Smooth muscle cell (in vitro differentiated cells): Measurements from ENCODE around the gene LRIG1. TPM values are rescaled to one million over a fixed set of nuclear protein-coding genes. Genes with fewer than 3 reads are reported as not detected.
A peak's percentile ranks its signal among the peaks of the same experiment; 100 is the strongest.

Source experiments
- DNase-seq: peaks from one replicate; lab custom pipeline; 2025; ENCODE audit not compliant: unreplicated experiment; lab: John Stamatoyannopoulos, UW
- H2AFZ ChIP-seq: fragments of 200-600 bp; sonication (generic); 2 replicates; pipeline ENCODE4 v1.6.0; 2016; ENCODE audit warnings: antibody characterized with exemption, low read depth, mild to moderate bottlenecking
- H3F3A ChIP-seq: fragments of 200-600 bp; sonication (generic); 2 replicates; pipeline ENCODE4 v1.6.0; 2017; ENCODE audit warnings: antibody characterized with exemption, low read depth
- H3K27ac ChIP-seq: fragments of 200-600 bp; sonication (generic); 2 replicates; pipeline ENCODE4 v1.5.1; 2016; ENCODE audit warnings: low read depth, mild to moderate bottlenecking
- H3K27me3 ChIP-seq: fragments of 200-600 bp; sonication (generic); 2 replicates; pipeline ENCODE4 v1.6.1; 2016; ENCODE audit warnings: low read depth, mild to moderate bottlenecking
- H3K36me3 ChIP-seq: fragments of 200-600 bp; sonication (generic); 2 replicates; pipeline ENCODE4 v1.5.1; 2016; ENCODE audit warnings: low read depth
- H3K4me1 ChIP-seq: fragments of 200-600 bp; sonication (generic); 2 replicates; pipeline ENCODE4 v1.5.1; 2016; ENCODE audit warnings: low read depth
- H3K4me2 ChIP-seq: fragments of 200-600 bp; sonication (generic); 2 replicates; pipeline ENCODE4 v1.6.0; 2016; ENCODE audit warnings: mild to moderate bottlenecking
- H3K4me3 ChIP-seq: fragments of 200-600 bp; sonication (generic); 2 replicates; pipeline ENCODE4 v1.5.1; 2016; ENCODE audit warnings: mild to moderate bottlenecking
- H3K79me2 ChIP-seq: fragments of 200-600 bp; sonication (generic); 2 replicates; pipeline ENCODE4 v1.6.0; 2016; ENCODE audit warnings: low read depth, mild to moderate bottlenecking
- H3K9ac ChIP-seq: fragments of 200-600 bp; sonication (generic); 2 replicates; pipeline ENCODE4 v1.6.0; 2016; ENCODE audit warnings: low read depth
- H3K9me3 ChIP-seq: fragments of 200-600 bp; sonication (generic); replicated peaks from 2 replicates; pipeline ENCODE4 v1.5.1; 2016; ENCODE audit warnings: low read depth
- H4K20me1 ChIP-seq: fragments of 200-600 bp; sonication (generic); 2 replicates; pipeline ENCODE4 v1.6.0; 2016; ENCODE audit warnings: low read depth
- WGBS: methylation state at CpG from one replicate; pipeline ENCODE4 v1.1.7; 2016; ENCODE audit warnings: low lambda C conversion rate; 5-methylcytosine and 5-hydroxymethylcytosine counted together
- polyA plus RNA-seq: library from polyadenylated mRNA; unstranded; fragments of >200 nt; fragmentation: Nextera tagmentation; extraction: Ambion mirVana; gene quantifications from 2 replicates; pipeline ENCODE4 v1.2.1, GENCODE V29; 2016
- total RNA-seq: library from RNA; depleted of rRNA; stranded (reverse); fragments of >200 nt; gene quantifications from 2 replicates; pipeline ENCODE4 v1.2.3, GENCODE V29; 2014
- TF ChIP-seq, protein P1 (sequence below): fragments of 200-600 bp; sonication (generic); IDR thresholded peaks from 2 replicates; pipeline ENCODE4 v1.5.1; 2017; ENCODE audit warnings: borderline replicate concordance, mild to moderate bottlenecking, antibody characterized with exemption; ENCODE audit not compliant: insufficient read depth, poor library complexity, severe bottlenecking

Gene LRIG1
- total and polyA plus RNA-seq, 2 experiments from 2014 or later, result 26.5 to 31.3 TPM

DNA sequence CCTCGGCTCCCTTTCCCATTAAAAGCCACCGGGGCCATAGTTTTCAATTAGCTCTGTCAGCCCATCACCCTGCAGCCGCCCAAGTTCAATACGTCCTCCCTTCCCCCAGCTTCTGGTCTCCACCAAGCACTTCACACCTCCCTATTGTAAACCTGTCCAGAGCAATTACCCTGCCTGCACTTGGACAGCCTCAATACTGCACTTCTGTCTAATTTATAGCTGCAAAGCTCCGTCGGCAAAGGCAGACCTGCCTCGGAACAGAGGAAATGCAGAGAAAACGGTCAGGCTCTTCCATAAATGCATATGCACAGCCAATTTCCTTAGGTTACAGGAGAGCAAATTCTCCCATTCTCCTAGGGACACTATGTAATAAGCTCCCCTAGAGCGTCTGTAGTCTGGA, 21.9 kb downstream of the LRIG1 start:
- DNase-seq, result no peak
- Histone ChIP-seq H4K20me1 (no peaks in the 10 kb centered on the region), H3F3A (peaks cover 7% of the 10 kb centered on the region), H3K36me3 (no peaks in the 10 kb centered on the region), H3K9me3 (no peaks in the 10 kb centered on the region), H2AFZ (no peak overlapping the region), H3K4me2 (peak overlapping the region; percentile 6), H3K79me2 (peaks cover 68% of the 10 kb centered on the region), H3K27ac (no peak overlapping the region), H3K4me3 (no peak overlapping the region), H3K4me1 (peaks cover 83% of the 10 kb centered on the region), H3K27me3 (no peaks in the 10 kb centered on the region), H3K9ac (no peak overlapping the region)
- WGBS, result 46% methylated on average over 9 of the region's 9 CpGs
- TF ChIP-seq, protein P1, sequence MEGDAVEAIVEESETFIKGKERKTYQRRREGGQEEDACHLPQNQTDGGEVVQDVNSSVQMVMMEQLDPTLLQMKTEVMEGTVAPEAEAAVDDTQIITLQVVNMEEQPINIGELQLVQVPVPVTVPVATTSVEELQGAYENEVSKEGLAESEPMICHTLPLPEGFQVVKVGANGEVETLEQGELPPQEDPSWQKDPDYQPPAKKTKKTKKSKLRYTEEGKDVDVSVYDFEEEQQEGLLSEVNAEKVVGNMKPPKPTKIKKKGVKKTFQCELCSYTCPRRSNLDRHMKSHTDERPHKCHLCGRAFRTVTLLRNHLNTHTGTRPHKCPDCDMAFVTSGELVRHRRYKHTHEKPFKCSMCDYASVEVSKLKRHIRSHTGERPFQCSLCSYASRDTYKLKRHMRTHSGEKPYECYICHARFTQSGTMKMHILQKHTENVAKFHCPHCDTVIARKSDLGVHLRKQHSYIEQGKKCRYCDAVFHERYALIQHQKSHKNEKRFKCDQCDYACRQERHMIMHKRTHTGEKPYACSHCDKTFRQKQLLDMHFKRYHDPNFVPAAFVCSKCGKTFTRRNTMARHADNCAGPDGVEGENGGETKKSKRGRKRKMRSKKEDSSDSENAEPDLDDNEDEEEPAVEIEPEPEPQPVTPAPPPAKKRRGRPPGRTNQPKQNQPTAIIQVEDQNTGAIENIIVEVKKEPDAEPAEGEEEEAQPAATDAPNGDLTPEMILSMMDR, result no peak

- Histone ChIP-seq H3K9ac (no peak overlapping the region), H3K9me3 (no peaks in the 10 kb centered on the region), H3K4me3 (no peak overlapping the region), H4K20me1 (no peaks in the 10 kb centered on the region), H3F3A (peaks cover 4% of the 10 kb centered on the region), H3K4me1 (peaks cover 77% of the 10 kb centered on the region), H3K27ac (no peak overlapping the region), H3K27me3 (no peaks in the 10 kb centered on the region), H3K36me3 (no peaks in the 10 kb centered on the region), H2AFZ (no peak overlapping the region), H3K4me2 (no peak overlapping the region), H3K79me2 (peaks cover 65% of the 10 kb centered on the region)
- DNase-seq, result no peak
- 94% methylated on average over 7 of the region's 7 CpGs for WGBS
- TF ChIP-seq, protein P1, result no peak
Observed at GRCh38 chr3:66477856-66478255, 23.0 kb downstream of the LRIG1 start.

DNA sequence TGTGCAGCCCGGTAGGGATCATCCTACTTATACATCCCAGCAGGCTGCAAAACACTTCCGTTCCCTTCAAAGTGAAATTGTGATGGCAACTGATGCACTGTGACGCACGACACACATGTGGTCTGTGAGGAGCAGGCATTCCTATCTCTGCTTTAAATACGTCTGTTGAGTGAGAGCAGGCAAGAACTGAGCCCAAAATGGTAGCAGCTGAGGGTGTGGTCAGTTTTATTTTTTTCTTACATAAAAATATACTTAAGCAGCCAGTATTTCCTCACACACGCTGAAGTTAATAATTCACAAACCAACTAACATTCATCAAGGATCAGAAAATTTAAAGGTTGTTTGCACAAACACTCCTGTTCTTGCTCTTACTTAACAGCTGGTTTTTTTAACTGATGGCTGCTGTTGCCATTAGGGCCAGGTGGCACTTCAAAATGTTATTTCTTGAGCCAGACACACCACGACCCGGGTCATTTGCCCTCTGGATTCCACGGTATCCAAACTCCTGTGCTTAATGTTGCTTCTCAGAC, 23.9 kb downstream of the LRIG1 start:
- WGBS, result 47% methylated on average over 9 of the region's 9 CpGs
- Histone ChIP-seq H3K27me3 (no peaks in the 10 kb centered on the region), H3K4me2 (peak overlapping the region; percentile 45), H3K4me3 (no peak overlapping the region), H3K36me3 (no peaks in the 10 kb centered on the region), H3K27ac (peak overlapping the region; percentile 65), H3K4me1 (peaks cover 76% of the 10 kb centered on the region), H2AFZ (no peak overlapping the region), H3K9ac (no peak overlapping the region), H3F3A (peaks cover 4% of the 10 kb centered on the region), H3K79me2 (peaks cover 57% of the 10 kb centered on the region), H3K9me3 (no peaks in the 10 kb centered on the region), H4K20me1 (no peaks in the 10 kb centered on the region)
- TF ChIP-seq, protein P1, result no peak
- DNase-seq, result no peak

DNA sequence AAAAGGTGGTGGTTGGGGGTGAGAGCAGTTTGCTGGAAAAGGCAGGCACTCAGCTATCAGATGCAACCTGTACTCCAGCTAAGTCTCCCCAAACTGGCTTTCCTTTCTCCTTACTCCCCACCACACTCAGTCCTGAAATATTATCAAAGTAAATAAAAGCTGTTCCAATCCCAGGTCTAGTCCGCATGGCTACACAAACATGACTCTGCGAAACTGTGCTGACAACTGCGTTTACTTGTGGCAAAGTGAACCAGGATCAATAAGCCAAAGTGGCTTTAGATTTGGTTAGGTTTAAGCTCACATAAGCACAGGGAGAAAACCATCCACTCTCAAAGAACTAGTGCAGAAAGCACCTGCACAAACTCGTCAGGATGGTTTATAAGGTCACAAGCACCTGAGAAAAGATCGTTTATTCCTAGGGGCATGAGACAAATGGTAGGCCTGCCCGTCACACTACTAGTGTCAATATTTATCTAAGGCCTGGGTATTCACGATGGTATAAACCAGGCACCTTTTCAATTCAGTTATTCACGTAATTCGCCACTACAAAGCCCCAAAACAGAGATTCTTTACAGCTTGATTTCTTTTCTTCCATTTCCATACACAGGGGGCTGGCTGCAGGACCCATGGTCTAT, 25.3 kb downstream of the LRIG1 start:
- Histone ChIP-seq H3K9me3 (no peaks in the 10 kb centered on the region), H3F3A (no peaks in the 10 kb centered on the region), H2AFZ (no peak overlapping the region), H3K36me3 (no peaks in the 10 kb centered on the region), H3K27me3 (no peaks in the 10 kb centered on the region), H3K4me2 (no peak overlapping the region), H3K27ac (peak overlapping the region; percentile 98), H3K4me1 (peaks cover 76% of the 10 kb centered on the region), H3K79me2 (peaks cover 54% of the 10 kb centered on the region), H3K9ac (no peak overlapping the region), H4K20me1 (no peaks in the 10 kb centered on the region), H3K4me3 (no peak overlapping the region)
- TF ChIP-seq, protein P1, result no peak
- 92% methylated on average over 9 of the region's 9 CpGs for WGBS
- DNase-seq, result no peak
